Subcutaneous abdominal adipose tissue (tissue), 5 donors: Measurements from ENCODE around the gene INTS13.
"Not testable (repeated sequence)": the region's sequence is repeated elsewhere in the genome, so short reads cannot be mapped to it uniquely, and the experiment has no call there.

Experiments
- H3K27ac ChIP-seq: one replicate; pipeline ENCODE4 v1.7.0; 2013; ENCODE audit warnings: low read depth, mild to moderate bottlenecking, inconsistent platforms, low read length, moderate library complexity
- H3K27me3 ChIP-seq, 5 donors: one replicate each; pipeline ENCODE4 v1.7.0; 2013; ENCODE audit warnings: low read length in 5 of 5, inconsistent platforms in 1 of 5; ENCODE audit not compliant: control insufficient read depth in 5 of 5, insufficient read depth in 4 of 5
- H3K36me3 ChIP-seq, 5 donors: one replicate each; pipeline ENCODE4 v1.7.0; 2013; ENCODE audit warnings: low read length in 5 of 5; ENCODE audit not compliant: control insufficient read depth in 5 of 5, insufficient read depth in 5 of 5
- H3K4me1 ChIP-seq, 5 donors: one replicate each; pipeline ENCODE4 v1.7.0; 2013; ENCODE audit warnings: low read length in 5 of 5, mild to moderate bottlenecking in 3 of 5, moderate library complexity in 1 of 5; ENCODE audit not compliant: control insufficient read depth in 5 of 5, insufficient read depth in 5 of 5
- H3K4me3 ChIP-seq, 5 donors: one replicate each; pipeline ENCODE4 v1.7.0; 2013; ENCODE audit warnings: low read length in 5 of 5, low read depth in 1 of 5
- H3K9ac ChIP-seq, 5 donors: one replicate each; pipeline ENCODE4 v1.7.0; 2013; ENCODE audit warnings: low read length in 5 of 5, mild to moderate bottlenecking in 4 of 5, moderate library complexity in 3 of 5
- H3K9me3 ChIP-seq, 5 donors: one replicate each; pipeline ENCODE4 v1.7.0; 2013; ENCODE audit warnings: low read length in 5 of 5; ENCODE audit not compliant: control insufficient read depth in 5 of 5
- donor health status: healthy.
- donor health status: healthy.
- donor health status: healthy.
- donor health status: healthy.
- donor health status: healthy.

Gene INTS13

GRCh38 chr12:26961391-26961790 is 23.6 kb upstream of the INTS13 start:
- H3K9ac ChIP-seq, H3K4me3 ChIP-seq, H3K9me3 ChIP-seq, H3K27ac ChIP-seq, H3K4me1 ChIP-seq, H3K27me3 ChIP-seq: not testable (repeated sequence)
- peaks cover 27 to 52% (median 36%) of the 10 kb centered on the region in 5 donors for H3K36me3 ChIP-seq

- H3K4me1 ChIP-seq = peaks cover 0 to 6% (median 0%) of the 10 kb centered on the region in 5 donors
- no peaks in the 10 kb centered on the region for H3K9me3 ChIP-seq
- H3K4me3 ChIP-seq = no peak overlapping the region
- H3K36me3 ChIP-seq = peaks cover 13 to 16% (median 15%) of the 10 kb centered on the region in 5 donors
- no peak overlapping the region for H3K27ac ChIP-seq
- no peak overlapping the region for H3K9ac ChIP-seq
- no peaks in the 10 kb centered on the region for H3K27me3 ChIP-seq
These were observed 16.2 kb upstream of the INTS13 start for GRCh38 chr12:26954027-26954426.

GRCh38 chr12:26953447-26953846 is 15.7 kb upstream of the INTS13 start:
- Histone ChIP-seq H3K4me3 (no peak overlapping the region), H3K36me3 (peaks cover 9 to 16% (median 13%) of the 10 kb centered on the region in 5 donors), H3K9ac (no peak overlapping the region), H3K9me3 (peaks cover 0 to 3% (median 0%) of the 10 kb centered on the region in 5 donors), H3K4me1 (peaks cover 0 to 6% (median 0%) of the 10 kb centered on the region in 5 donors), H3K27ac (no peak overlapping the region), H3K27me3 (no peaks in the 10 kb centered on the region)

- Histone ChIP-seq H3K9me3 (peaks cover 0 to 8% (median 3%) of the 10 kb centered on the region in 5 donors), H3K27ac (no peak overlapping the region), H3K36me3 (no peaks in the 10 kb centered on the region), H3K9ac (no peak overlapping the region), H3K4me3 (no peak overlapping the region), H3K4me1 (peaks cover 0 to 2% (median 0%) of the 10 kb centered on the region in 5 donors), H3K27me3 (no peaks in the 10 kb centered on the region)
These were observed 10.5 kb upstream of the INTS13 start for GRCh38 chr12:26948309-26948708.

- H3K36me3 ChIP-seq = no peaks in the 10 kb centered on the region
- H3K27me3 ChIP-seq = no peaks in the 10 kb centered on the region
- no peak overlapping the region for H3K27ac ChIP-seq
- H3K4me1 ChIP-seq = peaks cover 6 to 51% (median 40%) of the 10 kb centered on the region in 5 donors
- H3K9me3 ChIP-seq = no peaks in the 10 kb centered on the region
- H3K9ac ChIP-seq = peak overlapping the region in 1 of 5 donors; percentile 30
- H3K4me3 ChIP-seq = no peak overlapping the region
These were observed 3.4 kb upstream of the INTS13 start for GRCh38 chr12:26941215-26941594.

- Histone ChIP-seq H3K9me3 (no peaks in the 10 kb centered on the region), H3K27me3 (no peaks in the 10 kb centered on the region), H3K4me3 (no peak overlapping the region), H3K27ac (no peak overlapping the region), H3K4me1 (peaks cover 6 to 57% (median 46%) of the 10 kb centered on the region in 5 donors), H3K9ac (peak overlapping the region in 3 of 5 donors; percentile 30 to 99 (median 87)), H3K36me3 (no peaks in the 10 kb centered on the region)
These were observed 2.9 kb upstream of the INTS13 start for GRCh38 chr12:26940516-26941214.

GRCh38 chr12:26939953-26940352 is 2.2 kb upstream of the INTS13 start:
- Histone ChIP-seq H3K4me1 (peaks cover 6 to 57% (median 48%) of the 10 kb centered on the region in 5 donors), H3K27me3 (no peaks in the 10 kb centered on the region), H3K36me3 (no peaks in the 10 kb centered on the region), H3K27ac (no peak overlapping the region), H3K9ac (peak overlapping the region in 4 of 5 donors; percentile 87 to 99 (median 98)), H3K4me3 (peak overlapping the region in 3 of 5 donors; percentile 99), H3K9me3 (no peaks in the 10 kb centered on the region)

- Histone ChIP-seq H3K9me3 (no peaks in the 10 kb centered on the region), H3K4me1 (peaks cover 6 to 57% (median 48%) of the 10 kb centered on the region in 5 donors), H3K4me3 (peak overlapping the region; percentile 86 to 100 (median 99)), H3K9ac (peak overlapping the region; percentile 79 to 99 (median 98)), H3K27me3 (no peaks in the 10 kb centered on the region), H3K27ac (peak overlapping the region; percentile 84), H3K36me3 (no peaks in the 10 kb centered on the region)
These were observed 1.5 kb upstream of the INTS13 start for GRCh38 chr12:26939192-26939832.

GRCh38 chr12:26938701-26939062 is 901 bp upstream of the INTS13 start:
- H3K36me3 ChIP-seq = no peaks in the 10 kb centered on the region
- no peaks in the 10 kb centered on the region for H3K27me3 ChIP-seq
- H3K9me3 ChIP-seq = no peaks in the 10 kb centered on the region
- H3K4me1 ChIP-seq = peaks cover 6 to 57% (median 48%) of the 10 kb centered on the region in 5 donors
- H3K27ac ChIP-seq = peak overlapping the region; percentile 84
- peak overlapping the region; percentile 79 to 99 (median 98) for H3K9ac ChIP-seq
- peak overlapping the region; percentile 86 to 100 (median 99) for H3K4me3 ChIP-seq

GRCh38 chr12:26937443-26937862 is 328 bp downstream of the INTS13 start:
- Histone ChIP-seq H3K9me3 (no peaks in the 10 kb centered on the region), H3K4me1 (peaks cover 6 to 52% (median 47%) of the 10 kb centered on the region in 5 donors)

More at GRCh38 chr12:26937443-26937862, 328 bp downstream of the INTS13 start:
- H3K4me3 ChIP-seq = peak overlapping the region; percentile 86 to 100 (median 99)
- H3K9ac ChIP-seq = peak overlapping the region; percentile 87 to 99 (median 98)
- H3K27ac ChIP-seq = peak overlapping the region; percentile 84
- peaks cover 0 to 10% (median 3%) of the 10 kb centered on the region in 5 donors for H3K36me3 ChIP-seq
- H3K27me3 ChIP-seq = no peaks in the 10 kb centered on the region
